Thyroid gland (tissue), 4 donors: ENCODE measurements around the gene C1orf94.

ENCODE experiments used
- POLR2A ChIP-seq, 2 donors: fragments of 450-650 bp; IDR thresholded peaks; one replicate each; pipeline ENCODE4 v1.6.1; 2017; ENCODE audit warnings: antibody characterized with exemption in 2 of 2, mild to moderate bottlenecking in 2 of 2, moderate library complexity in 1 of 2
- TF ChIP-seq, protein P1 (sequence below), 6 experiments: fragments of 200-600 bp in 3 of 6; fragments of 450-650 bp in 3 of 6; sonication (generic) in 3 of 6; IDR thresholded peaks; one replicate each; pipeline ENCODE4 v1.5.1; 2016 to 2019; ENCODE audit warnings: antibody characterized with exemption in 6 of 6, mild to moderate bottlenecking in 2 of 6, inconsistent platforms in 1 of 6, moderate library complexity in 1 of 6

DNA sequence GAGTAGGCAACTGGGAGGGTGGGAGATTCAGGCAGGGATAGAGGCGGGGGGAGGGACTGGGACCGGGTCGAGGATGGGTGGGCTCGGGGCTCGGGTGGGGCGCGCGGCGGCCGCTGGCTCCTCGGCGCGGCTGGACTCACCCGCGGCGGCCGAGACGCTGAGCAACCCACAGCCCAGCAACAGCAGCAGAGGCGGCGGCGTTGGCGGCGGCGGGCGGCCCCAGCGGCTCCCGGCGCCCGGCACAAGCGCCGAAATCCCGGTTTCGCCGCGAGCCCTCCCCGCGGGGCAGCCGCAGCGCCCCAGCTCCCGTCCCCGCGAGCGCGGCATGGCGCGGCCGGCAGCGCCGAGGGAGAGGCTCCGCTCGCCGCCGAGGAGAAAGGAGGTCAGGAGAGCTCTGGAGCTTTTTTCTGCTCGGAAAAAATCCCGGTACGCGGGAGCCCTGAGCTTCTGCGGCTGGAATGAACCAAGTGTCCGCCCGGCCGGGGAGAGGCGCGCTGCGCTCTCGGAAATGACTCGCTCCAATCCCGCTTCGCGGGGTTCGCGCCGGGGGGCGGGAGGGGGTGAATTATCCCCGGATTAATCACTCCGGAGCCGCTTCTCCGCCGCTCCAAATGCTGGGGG, 11.8 kb upstream of the C1orf94 start, which contains the start of gene CSMD2:
- TF ChIP-seq POLR2A (IDR thresholded peaks at IDR 0.05): no peak
- TF ChIP-seq, protein P1, sequence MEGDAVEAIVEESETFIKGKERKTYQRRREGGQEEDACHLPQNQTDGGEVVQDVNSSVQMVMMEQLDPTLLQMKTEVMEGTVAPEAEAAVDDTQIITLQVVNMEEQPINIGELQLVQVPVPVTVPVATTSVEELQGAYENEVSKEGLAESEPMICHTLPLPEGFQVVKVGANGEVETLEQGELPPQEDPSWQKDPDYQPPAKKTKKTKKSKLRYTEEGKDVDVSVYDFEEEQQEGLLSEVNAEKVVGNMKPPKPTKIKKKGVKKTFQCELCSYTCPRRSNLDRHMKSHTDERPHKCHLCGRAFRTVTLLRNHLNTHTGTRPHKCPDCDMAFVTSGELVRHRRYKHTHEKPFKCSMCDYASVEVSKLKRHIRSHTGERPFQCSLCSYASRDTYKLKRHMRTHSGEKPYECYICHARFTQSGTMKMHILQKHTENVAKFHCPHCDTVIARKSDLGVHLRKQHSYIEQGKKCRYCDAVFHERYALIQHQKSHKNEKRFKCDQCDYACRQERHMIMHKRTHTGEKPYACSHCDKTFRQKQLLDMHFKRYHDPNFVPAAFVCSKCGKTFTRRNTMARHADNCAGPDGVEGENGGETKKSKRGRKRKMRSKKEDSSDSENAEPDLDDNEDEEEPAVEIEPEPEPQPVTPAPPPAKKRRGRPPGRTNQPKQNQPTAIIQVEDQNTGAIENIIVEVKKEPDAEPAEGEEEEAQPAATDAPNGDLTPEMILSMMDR (IDR thresholded peaks at IDR 0.05): no peak
